Measurements from ENCODE around the gene GADL1. TPM values are rescaled to one million over a fixed set of nuclear protein-coding genes. Genes with fewer than 3 reads are reported as not detected.

The GADL1 gene
- total RNA-seq, 1 experiment from 2014 or later: 0.09 TPM

DNA sequence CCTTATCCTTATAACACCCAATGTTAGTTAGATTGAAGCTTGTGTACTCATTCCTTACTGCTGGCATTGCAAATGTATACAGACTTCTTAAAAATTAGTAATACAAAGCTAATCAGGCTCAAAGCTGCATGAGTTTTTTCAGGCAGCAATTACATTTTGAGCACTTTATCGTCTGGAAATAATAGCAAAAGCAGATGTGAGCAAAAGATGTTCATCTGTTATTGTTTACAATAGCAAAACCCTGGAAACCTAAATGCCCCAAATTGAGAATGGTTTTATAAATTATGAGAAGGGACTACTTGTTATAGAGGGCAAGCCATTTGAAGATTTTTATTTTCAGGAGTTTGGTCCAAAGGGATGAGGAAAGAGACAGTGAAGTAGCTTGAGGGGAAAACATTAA lies 126.4 kb downstream of the GADL1 start:
- H2BK15ac ChIP-seq (ENCODE audit: low read depth, low read length): no peak overlapping the region
- H3K27me3 ChIP-seq (ENCODE audit: insufficient read depth, low read length): no peaks in the 10 kb centered on the region
- no peak overlapping the region for H3K9ac ChIP-seq (ENCODE audit: extremely low read depth, insufficient read length, low read length)
- H3K14ac ChIP-seq (ENCODE audit: insufficient read depth, low read length): no peak overlapping the region
- no peak overlapping the region for H2BK12ac ChIP-seq (ENCODE audit: insufficient read length, low read depth, low read length)
- no peak overlapping the region for H3K4me2 ChIP-seq (ENCODE audit: insufficient read depth, insufficient read length, low read length)
- no peak overlapping the region for H3K56ac ChIP-seq (ENCODE audit: insufficient read length, low read depth, low read length)
- TF ChIP-seq CTCF (conservative IDR thresholded peaks at IDR 0.05): no peak
- H3K23ac ChIP-seq (ENCODE audit: insufficient read length, low read depth, low read length): no peak overlapping the region
- H4K91ac ChIP-seq (ENCODE audit: insufficient read length, low read depth, low read length): no peak overlapping the region
- H3K9me3 ChIP-seq (ENCODE audit: control insufficient read depth, low read depth, low read length): no peaks in the 10 kb centered on the region
- Mint-ChIP-seq H3K27ac (no peak overlapping the region), H3K4me1 (peaks cover 5 to 9% of the 10 kb centered on the region in 2 experiments; a peak in 2 of 4 replicates), H3K27me3 (ENCODE audit: low read depth) (no peaks in the 10 kb centered on the region; the same call in 1 of the 2 replicates), H3K36me3 (ENCODE audit: insufficient read depth in 1 of 3, low read depth in 3 of 3) (no peaks in the 10 kb centered on the region), H3K9me3 (no peaks in the 10 kb centered on the region), H3K4me3 (no peak overlapping the region)
- H3K79me2 ChIP-seq (ENCODE audit: insufficient read depth, low read length): no peaks in the 10 kb centered on the region
- H3K4ac ChIP-seq (ENCODE audit: low read depth, low read length): no peak overlapping the region
- no peaks in the 10 kb centered on the region for H4K20me1 ChIP-seq (ENCODE audit: control insufficient read depth, insufficient read depth, insufficient read length)
- DNase-seq: no peak
- H2BK120ac ChIP-seq (ENCODE audit: low read depth, low read length, poor library complexity, severe bottlenecking): no peak overlapping the region
- H4K8ac ChIP-seq (replicated peaks; ENCODE audit: insufficient read length, low read depth, low read length): no peak overlapping the region
- no peaks in the 10 kb centered on the region for H3K79me1 ChIP-seq (ENCODE audit: insufficient read depth, low read depth, low read length, poor library complexity, severe bottlenecking)
- H3T11ph ChIP-seq (ENCODE audit: low read length): no peak overlapping the region
- no peaks in the 10 kb centered on the region for H3K23me2 ChIP-seq (ENCODE audit: insufficient read length, low read depth, low read length, poor library complexity, severe bottlenecking)
- WGBS (ENCODE audit: extremely low coverage, insufficient read length, low lambda C conversion rate): no CpG with 5 or more reads among the region's 1 CpG
- H3K27ac ChIP-seq (ENCODE audit: insufficient read length, low read depth, low read length): no peak overlapping the region
- H2BK5ac ChIP-seq (ENCODE audit: insufficient read length, low read length): no peak overlapping the region
- no peak overlapping the region for H4K5ac ChIP-seq (ENCODE audit: insufficient read length, low read depth, low read length)
- no peaks in the 10 kb centered on the region for H3K4me1 ChIP-seq (ENCODE audit: insufficient read depth, low read length)
- no peak overlapping the region for H2AFZ ChIP-seq (ENCODE audit: low read length)
- H3K18ac ChIP-seq (ENCODE audit: insufficient read length, low read depth, low read length): no peak overlapping the region
- no peak overlapping the region for H2BK20ac ChIP-seq (ENCODE audit: low read depth, low read length, poor library complexity, severe bottlenecking)
- H2AK5ac ChIP-seq (ENCODE audit: insufficient read length, low read length): no peak overlapping the region

All from H9 (cell line).